ENCODE data around the gene ALDH9A1. TPM values are rescaled to one million over a fixed set of nuclear protein-coding genes. Genes with fewer than 3 reads are reported as not detected.

ALDH9A1 gene
- total RNA-seq, 2 experiments from 2014 or later, result 43.9 to 45.2 TPM

DNA sequence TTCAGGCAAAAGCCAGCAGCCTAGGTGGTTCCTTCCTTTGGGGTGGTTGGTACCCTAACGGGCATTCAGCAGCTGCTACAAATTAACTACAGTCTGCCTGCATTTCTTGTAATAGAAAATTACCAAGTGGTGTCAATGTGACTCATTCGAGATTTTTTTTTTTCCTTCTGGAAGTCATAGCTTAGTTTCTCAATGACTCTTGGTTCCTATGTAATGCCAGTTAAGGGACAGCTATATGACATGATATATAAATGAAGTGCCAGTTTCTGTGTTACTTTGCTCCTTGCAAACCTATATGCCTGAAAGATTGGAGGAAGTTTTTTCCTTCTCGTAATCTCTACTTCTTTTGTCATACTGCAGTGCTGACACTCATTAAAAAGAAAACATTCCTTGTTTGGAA lies 64.7 kb downstream of the ALDH9A1 start:
- Mint-ChIP-seq H3K27ac (no peak overlapping the region), H3K9me3 (ENCODE audit: low read depth) (no peaks in the 10 kb centered on the region), H3K36me3 (peaks cover 3% of the 10 kb centered on the region), H3K4me3 (no peak overlapping the region), H3K4me1 (peaks cover 31% of the 10 kb centered on the region), H3K27me3 (no peaks in the 10 kb centered on the region)
- no peak for ATAC-seq
- peak; percentile 37 for DNase-seq
- CTCF ChIA-PET, result interaction anchor here (0.7 kb wide), 1 partner anchor 263 kb away, joined by 3 read pairs; no protein-coding TSS in a partner anchor

- Mint-ChIP-seq H3K27ac (no peak overlapping the region), H3K9me3 (ENCODE audit: low read depth) (no peaks in the 10 kb centered on the region), H3K4me3 (no peak overlapping the region), H3K27me3 (no peaks in the 10 kb centered on the region), H3K4me1 (peaks cover 28% of the 10 kb centered on the region), H3K36me3 (peaks cover 3% of the 10 kb centered on the region)
- DNase-seq, result no peak
- ATAC-seq, result no peak
- CTCF ChIA-PET, result interaction anchor here (0.8 kb wide), 1 partner anchor 20 kb away, joined by 3 read pairs; no protein-coding TSS in a partner anchor
Observed at GRCh38 chr1:165632491-165632890, 65.9 kb downstream of the ALDH9A1 start.

DNA sequence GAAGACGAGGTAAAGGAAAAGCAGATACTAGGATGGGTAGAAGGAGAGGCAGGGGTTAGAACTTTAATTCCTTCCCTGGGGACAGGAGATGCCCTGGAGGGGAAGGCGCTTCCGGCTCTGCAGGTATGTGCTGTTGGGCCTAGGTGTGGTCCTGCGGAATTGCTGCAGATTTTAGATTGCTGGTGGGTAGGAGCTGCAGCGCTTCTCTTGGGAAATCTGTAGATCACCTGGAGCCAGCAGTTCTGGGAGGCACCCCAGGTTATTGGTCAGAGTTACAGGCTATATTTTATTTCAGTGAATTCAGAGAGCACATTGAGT lies 66.3 kb downstream of the ALDH9A1 start:
- CTCF ChIA-PET, result interaction anchor here (0.8 kb wide), 1 partner anchor 20 kb away, joined by 3 read pairs; no protein-coding TSS in a partner anchor
- peaks cover 3% of the 10 kb centered on the region for H3K36me3 Mint-ChIP-seq
- H3K27me3 Mint-ChIP-seq, result no peaks in the 10 kb centered on the region
- no peak overlapping the region for H3K4me3 Mint-ChIP-seq
- ATAC-seq, result no peak
- no peak overlapping the region for H3K27ac Mint-ChIP-seq
- no peaks in the 10 kb centered on the region for H3K9me3 Mint-ChIP-seq (ENCODE audit: low read depth)
- H3K4me1 Mint-ChIP-seq, result peaks cover 28% of the 10 kb centered on the region
- no peak for DNase-seq

GRCh38 chr1:165631342-165632151 lies 66.8 kb downstream of the ALDH9A1 start:
- H3K4me3 Mint-ChIP-seq, result no peak overlapping the region
- H3K27ac Mint-ChIP-seq, result no peak overlapping the region
- peak; percentile 24 for ATAC-seq
- no peaks in the 10 kb centered on the region for H3K36me3 Mint-ChIP-seq
- DNase-seq, result peak; percentile 76
- H3K4me1 Mint-ChIP-seq, result peaks cover 28% of the 10 kb centered on the region
- H3K9me3 Mint-ChIP-seq (ENCODE audit: low read depth), result no peaks in the 10 kb centered on the region
- CTCF ChIA-PET, result interaction anchor here (0.8 to 1.7 kb wide), 4 partner anchors 14 to 53 kb away, joined by 3 to 6 read pairs (median 4); no protein-coding TSS in a partner anchor
- no peaks in the 10 kb centered on the region for H3K27me3 Mint-ChIP-seq

GRCh38 chr1:165630629-165631341 lies 67.6 kb downstream of the ALDH9A1 start, which contains the start of gene MGST3:
Gene MGST3 (plus strand): TSS chr1:165631234. CDS start chr1:165649848, 18,614 bp downstream.
- Mint-ChIP-seq H3K4me1 (peaks cover 28% of the 10 kb centered on the region), H3K27ac (no peak within 1 kb of the TSS), H3K4me3 (no peak within 1 kb of the TSS), H3K36me3 (no peaks in the 10 kb centered on the region), H3K9me3 (ENCODE audit: low read depth) (no peaks in the 10 kb centered on the region), H3K27me3 (no peaks in the 10 kb centered on the region)
- ATAC-seq (peak; percentile 95), DNase-seq (peak; percentile 97)
- CTCF ChIA-PET, result interaction anchor here (0.6 to 1.7 kb wide), 4 partner anchors 15 to 53 kb away, joined by 3 to 6 read pairs (median 4); no protein-coding TSS in a partner anchor

GRCh38 chr1:165629848-165630628 lies 68.3 kb downstream of the ALDH9A1 start:
- no peaks in the 10 kb centered on the region for H3K9me3 Mint-ChIP-seq (ENCODE audit: low read depth)
- H3K36me3 Mint-ChIP-seq, result no peaks in the 10 kb centered on the region
- H3K4me3 Mint-ChIP-seq, result no peak overlapping the region
- ATAC-seq (no peak), DNase-seq (no peak)
- H3K4me1 Mint-ChIP-seq, result peaks cover 28% of the 10 kb centered on the region
- CTCF ChIA-PET, result interaction anchor here (0.6 to 1.7 kb wide), 4 partner anchors 16 to 54 kb away, joined by 3 to 6 read pairs (median 4); no protein-coding TSS in a partner anchor
- peak overlapping the region; percentile 18 for H3K27ac Mint-ChIP-seq
- no peaks in the 10 kb centered on the region for H3K27me3 Mint-ChIP-seq

DNA sequence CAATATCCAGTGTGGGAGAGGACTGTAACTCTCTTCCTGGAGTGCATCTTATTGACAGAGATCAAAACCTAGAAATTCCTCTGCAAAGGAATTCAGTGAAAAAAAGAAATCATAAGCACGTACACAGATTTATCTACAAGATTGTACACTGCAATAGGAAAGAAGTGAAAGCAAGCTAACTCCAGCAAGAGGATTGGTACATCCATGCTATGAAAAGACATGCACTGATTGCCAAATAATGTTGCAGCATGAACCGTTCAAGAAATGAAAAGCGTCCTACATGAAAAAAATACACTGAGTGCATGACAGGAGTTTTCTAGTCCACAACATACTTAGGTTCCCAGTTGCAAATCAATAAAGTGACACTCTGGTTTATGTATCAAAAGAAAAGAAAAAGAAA lies 69.2 kb downstream of the ALDH9A1 start:
- peak overlapping the region; percentile 32 for H3K4me3 Mint-ChIP-seq
- DNase-seq, result no peak
- H3K4me1 Mint-ChIP-seq, result peaks cover 25% of the 10 kb centered on the region
- CTCF ChIA-PET, result no interaction called here
- H3K9me3 Mint-ChIP-seq (ENCODE audit: low read depth), result no peaks in the 10 kb centered on the region
- no peak overlapping the region for H3K27ac Mint-ChIP-seq
- H3K27me3 Mint-ChIP-seq, result peaks cover 4% of the 10 kb centered on the region
- no peak for ATAC-seq
- H3K36me3 Mint-ChIP-seq, result no peaks in the 10 kb centered on the region

GRCh38 chr1:165628147-165628822 lies 70.1 kb downstream of the ALDH9A1 start:
- no peak overlapping the region for H3K4me3 Mint-ChIP-seq
- no peak overlapping the region for H3K27ac Mint-ChIP-seq
- H3K9me3 Mint-ChIP-seq (ENCODE audit: low read depth), result no peaks in the 10 kb centered on the region
- peaks cover 8% of the 10 kb centered on the region for H3K27me3 Mint-ChIP-seq
- CTCF ChIA-PET, result no interaction called here
- H3K4me1 Mint-ChIP-seq, result peaks cover 18% of the 10 kb centered on the region
- ATAC-seq (no peak), DNase-seq (no peak)
- no peaks in the 10 kb centered on the region for H3K36me3 Mint-ChIP-seq

GRCh38 chr1:165624441-165624840 lies 73.9 kb downstream of the ALDH9A1 start:
- no peak overlapping the region for H3K27ac Mint-ChIP-seq
- H3K27me3 Mint-ChIP-seq, result peaks cover 32% of the 10 kb centered on the region
- no peaks in the 10 kb centered on the region for H3K9me3 Mint-ChIP-seq (ENCODE audit: low read depth)
- H3K4me3 Mint-ChIP-seq, result no peak overlapping the region
- no peaks in the 10 kb centered on the region for H3K36me3 Mint-ChIP-seq
- ATAC-seq (no peak), DNase-seq (no peak)
- CTCF ChIA-PET, result interaction anchor here (0.9 kb wide), 1 partner anchor 23 kb away, joined by 3 read pairs; no protein-coding TSS in a partner anchor
- peaks cover 5% of the 10 kb centered on the region for H3K4me1 Mint-ChIP-seq

DNA sequence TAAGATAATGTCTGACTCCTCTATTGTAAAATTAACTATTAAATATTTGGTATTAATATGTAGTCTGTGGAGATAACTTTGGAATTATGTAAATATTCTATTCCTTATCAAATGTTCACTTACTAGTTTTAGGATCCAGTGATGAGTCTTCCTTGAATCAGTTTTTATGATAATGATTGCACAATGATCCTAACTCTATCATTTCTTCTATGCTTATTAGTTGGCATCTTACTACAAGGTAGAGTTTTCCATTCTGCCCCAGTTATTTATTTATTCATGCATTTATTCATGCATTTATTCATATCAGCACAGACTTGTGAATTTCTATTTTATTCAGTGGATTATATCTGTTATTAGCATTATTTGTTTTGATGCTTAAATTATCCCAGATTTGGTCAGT lies 74.7 kb downstream of the ALDH9A1 start:
- CTCF ChIA-PET, result interaction anchor here (0.9 kb wide), 1 partner anchor 22 kb away, joined by 3 read pairs; no protein-coding TSS in a partner anchor
- Mint-ChIP-seq H3K27me3 (peaks cover 32% of the 10 kb centered on the region), H3K4me3 (no peak overlapping the region), H3K9me3 (ENCODE audit: low read depth) (no peaks in the 10 kb centered on the region), H3K36me3 (no peaks in the 10 kb centered on the region), H3K27ac (no peak overlapping the region), H3K4me1 (no peaks in the 10 kb centered on the region)
- DNase-seq (no peak), ATAC-seq (no peak)

GRCh38 chr1:165619647-165620151 lies 78.7 kb downstream of the ALDH9A1 start:
- no peak overlapping the region for H3K4me3 Mint-ChIP-seq
- H3K27me3 Mint-ChIP-seq, result peaks cover 48% of the 10 kb centered on the region
- ATAC-seq (no peak), DNase-seq (no peak)
- no peaks in the 10 kb centered on the region for H3K36me3 Mint-ChIP-seq
- no peaks in the 10 kb centered on the region for H3K9me3 Mint-ChIP-seq (ENCODE audit: low read depth)
- CTCF ChIA-PET, result interaction anchor here (1.2 kb wide), 1 partner anchor 19 kb away, joined by 3 read pairs; no protein-coding TSS in a partner anchor
- no peak overlapping the region for H3K27ac Mint-ChIP-seq
- H3K4me1 Mint-ChIP-seq, result no peaks in the 10 kb centered on the region

- DNase-seq (no peak), ATAC-seq (no peak)
- no peaks in the 10 kb centered on the region for H3K9me3 Mint-ChIP-seq (ENCODE audit: low read depth)
- no peak overlapping the region for H3K27ac Mint-ChIP-seq
- CTCF ChIA-PET, result interaction anchor here (1.6 kb wide), 1 partner anchor 16 kb away, joined by 6 read pairs; no protein-coding TSS in a partner anchor
- no peaks in the 10 kb centered on the region for H3K4me1 Mint-ChIP-seq
- H3K27me3 Mint-ChIP-seq, result peaks cover 45% of the 10 kb centered on the region
- H3K36me3 Mint-ChIP-seq, result no peaks in the 10 kb centered on the region
- H3K4me3 Mint-ChIP-seq, result no peak overlapping the region
Observed at GRCh38 chr1:165616987-165617546, 81.3 kb downstream of the ALDH9A1 start.
